Spleen (tissue), 11 donors: ENCODE data around the gene TUBGCP6. TPM values are rescaled to one million over a fixed set of nuclear protein-coding genes. Genes with fewer than 3 reads are reported as not detected.

Experiments used
- DNase-seq: peaks from one replicate; pipeline ENCODE4 v3.0.0-alpha.2; 2020
- H3K27ac ChIP-seq, 8 donors: fragments of 200-600 bp; sonication (generic) in 7 of 8; 1 replicate in 4 of 8; 2 replicates in 4 of 8; pipeline versions ENCODE4 v1.5.0 to v1.8.0; 2016 to 2021; ENCODE audit warnings: inconsistent platforms in 4 of 8, mild to moderate bottlenecking in 4 of 8, moderate library complexity in 1 of 8
- H3K27me3 ChIP-seq, 7 donors: fragments of 200-600 bp; sonication (generic) in 6 of 7; replicated peaks in 1 of 7; 1 replicate in 4 of 7; 2 replicates in 3 of 7; pipeline versions ENCODE4 v1.5.0 to v1.8.0; 2016 to 2021; ENCODE audit warnings: inconsistent platforms in 3 of 7, mild to moderate bottlenecking in 1 of 7
- H3K36me3 ChIP-seq, 6 donors: fragments of 200-600 bp; sonication (generic) in 5 of 6; 1 replicate in 4 of 6; 2 replicates in 2 of 6; pipeline versions ENCODE4 v1.5.0 to v1.8.0; 2016 to 2021; ENCODE audit warnings: inconsistent platforms in 2 of 6
- H3K4me1 ChIP-seq, 6 donors: fragments of 200-600 bp; sonication (generic) in 5 of 6; 1 replicate in 3 of 6; 2 replicates in 3 of 6; pipeline versions ENCODE4 v1.5.0 to v1.8.0; 2016 to 2021; ENCODE audit warnings: inconsistent platforms in 3 of 6
- H3K4me3 ChIP-seq, 8 donors: fragments of 200-600 bp; sonication (generic) in 7 of 8; 1 replicate in 4 of 8; 2 replicates in 4 of 8; pipeline versions ENCODE4 v1.5.0 to v1.8.0; 2016 to 2021; ENCODE audit warnings: inconsistent platforms in 4 of 8, mild to moderate bottlenecking in 4 of 8, moderate library complexity in 2 of 8
- H3K9me3 ChIP-seq, 8 donors: fragments of 200-600 bp; sonication (generic) in 7 of 8; 1 replicate in 4 of 8; 2 replicates in 4 of 8; pipeline versions ENCODE4 v1.5.0 to v1.8.0; 2016 to 2021; ENCODE audit warnings: inconsistent platforms in 4 of 8
- CTCF ChIP-seq, 11 experiments: fragments of 200-600 bp in 7 of 11; fragments of 450-650 bp in 4 of 11; sonication (generic) in 4 of 11; IDR thresholded peaks in 8 of 11; conservative IDR thresholded peaks in 3 of 11; 1 replicate in 7 of 11; 2 replicates in 4 of 11; pipeline versions ENCODE4 v1.4.0 to v1.8.0; 2016 to 2021; ENCODE audit warnings: antibody characterized with exemption in 11 of 11, inconsistent platforms in 4 of 11, mild to moderate bottlenecking in 1 of 11
- POLR2A ChIP-seq, 3 donors: fragments of 450-650 bp; IDR thresholded peaks; one replicate each; pipeline ENCODE4 v1.5.1; 2017; ENCODE audit warnings: antibody characterized with exemption in 3 of 3, mild to moderate bottlenecking in 1 of 3
- POLR2AphosphoS5 ChIP-seq, 3 donors: sonication (generic); formaldehyde crosslinking; IDR thresholded peaks; one replicate each; pipeline ENCODE4 v1.5.1; 2017; ENCODE audit warnings: antibody characterized with exemption in 3 of 3
- WGBS, 5 donors: extraction: QIAGEN DNeasy Blood & Tissue Kit in 3 of 5; methylation state at CpG; one replicate each; pipeline versions ENCODE4 v1.1.5 to v1.1.7; 2013 to 2018; 5-methylcytosine and 5-hydroxymethylcytosine counted together
- intact Hi-C: fragments of 100-400 bp; cut with DNase I; formaldehyde crosslinking; loops from one replicate; pipeline ENCODE4 v1.15.0; 2023; ENCODE audit warnings: low total_unique reads
- polyA plus RNA-seq, 3 donors: library from polyadenylated mRNA; stranded (reverse); fragments of 200-250 nt; gene quantifications; one replicate each; pipeline ENCODE4 v1.2.1, GENCODE V29; 2013
- total RNA-seq, 7 donors: library from RNA; depleted of rRNA in 3 of 7; stranded (reverse); fragments of >200 nt in 3 of 7; fragmentation: NEBNext Ultra II Directional in 4 of 7; extraction: Animal tissue kit (Norgen Biotek cat#: 25700) in 4 of 7; gene quantifications; one replicate each; pipeline versions ENCODE4 v1.1.0 to v1.2.1, GENCODE V29; 2016 to 2021
- donor health status: healthy with polysubstance abuse.
- donor health status: DM: no; HTN: no; CAD: no; lungs with moderate emphysema.
- donor health status: DM: no; HTN: no; CAD: no.
- donor health status: Bipolar disorder and iron deficiency.
- donor health status: healthy.
- donor health status: DM: no; HTN: no; CAD: no.
- donor health status: DM: yes; HTN: yes; CAD: no.

TUBGCP6 gene
- total and polyA plus RNA-seq, 10 donors, result 36.0 to 98.0 (median 69.3) TPM

- intact Hi-C loops, result loop anchor here (5.0 kb wide), 1 partner anchor 92 kb away; the partner anchor contains the start of gene PPP6R2
- H3K4me3 ChIP-seq, result peak overlapping the region in 7 of 8 donors; percentile 67 to 85 (median 77)
- H3K36me3 ChIP-seq, result peaks cover 0 to 43% (median 16%) of the 10 kb centered on the region in 6 donors
- peak overlapping the region in 5 of 8 donors; percentile 73 to 86 (median 81) for H3K27ac ChIP-seq
- TF ChIP-seq POLR2A (IDR thresholded peaks at IDR 0.05) (no peak), CTCF (IDR thresholded peaks at IDR 0.05 in 8 of 11, conservative IDR thresholded peaks at IDR 0.05 in 3 of 11) (no peak), POLR2AphosphoS5 (IDR thresholded peaks at IDR 0.05) (no peak)
- H3K4me1 ChIP-seq, result peaks cover 30 to 72% (median 64%) of the 10 kb centered on the region in 6 donors
- H3K27me3 ChIP-seq, result no peaks in the 10 kb centered on the region
- 81 to 90% (median 86%) methylated on average over 7 to 11 of the region's 11 CpGs for WGBS, 5 donors
- no peak for DNase-seq
- H3K9me3 ChIP-seq, result no peaks in the 10 kb centered on the region
Observed at GRCh38 chr22:50250249-50250554, 5.4 kb upstream of the TUBGCP6 start.

GRCh38 chr22:50249341-50250248 is 4.8 kb upstream of the TUBGCP6 start:
- 90 to 96% (median 92%) methylated on average over 23 to 32 of the region's 32 CpGs for WGBS, 5 donors

GRCh38 chr22:50248196-50249081 is 3.6 kb upstream of the TUBGCP6 start:
- DNase-seq, result no peak
- H3K4me3 ChIP-seq, result no peak overlapping the region
- peaks cover 0 to 43% (median 16%) of the 10 kb centered on the region in 6 donors for H3K36me3 ChIP-seq
- H3K4me1 ChIP-seq, result peaks cover 36 to 83% (median 74%) of the 10 kb centered on the region in 6 donors
- intact Hi-C loops, result loop anchor here (10.0 kb wide), 1 partner anchor 246 kb away; no protein-coding TSS in a partner anchor
- TF ChIP-seq CTCF (IDR thresholded peaks at IDR 0.05 in 8 of 11, conservative IDR thresholded peaks at IDR 0.05 in 3 of 11) (no peak), POLR2A (IDR thresholded peaks at IDR 0.05) (no peak), POLR2AphosphoS5 (IDR thresholded peaks at IDR 0.05) (no peak)
- no peaks in the 10 kb centered on the region for H3K27me3 ChIP-seq
- no peaks in the 10 kb centered on the region for H3K9me3 ChIP-seq
- H3K27ac ChIP-seq, result peak overlapping the region in 2 of 8 donors; percentile 12 to 40
- WGBS, 5 donors, result 83 to 96% (median 91%) methylated on average over 13 to 29 of the region's 29 CpGs

More at GRCh38 chr22:50249341-50250248, 4.8 kb upstream of the TUBGCP6 start:
- Histone ChIP-seq H3K4me1 (peaks cover 30 to 73% (median 64%) of the 10 kb centered on the region in 6 donors), H3K27ac (peak overlapping the region in 4 of 8 donors; percentile 73 to 86 (median 84)), H3K36me3 (peaks cover 0 to 43% (median 16%) of the 10 kb centered on the region in 6 donors), H3K9me3 (no peaks in the 10 kb centered on the region), H3K27me3 (no peaks in the 10 kb centered on the region), H3K4me3 (peak overlapping the region in 5 of 8 donors; percentile 70 to 85 (median 83))
- TF ChIP-seq POLR2AphosphoS5 (IDR thresholded peaks at IDR 0.05) (no peak), POLR2A (IDR thresholded peaks at IDR 0.05) (no peak), CTCF (IDR thresholded peaks at IDR 0.05 in 8 of 11, conservative IDR thresholded peaks at IDR 0.05 in 3 of 11) (no peak)
- no peak for DNase-seq
- intact Hi-C loops, result loop anchor here (5.0 to 10.0 kb wide), 2 partner anchors 93 to 245 kb away; partner anchors contain the start of gene PPP6R2
